SK-N-MC (cell line): Measurements from ENCODE around the gene RBMX.
"Not testable (repeated sequence)": the region's sequence is repeated elsewhere in the genome, so short reads cannot be mapped to it uniquely, and the experiment has no call there.

Source experiments
- DNase-seq: peaks from one replicate; pipeline ENCODE4 v3.0.0-alpha.2; 2011; ENCODE audit warnings: low read depth, low spot score
- H3K27ac ChIP-seq: fragments of 200-600 bp; sonication (generic); 2 replicates; pipeline ENCODE4 v1.5.1; 2016; ENCODE audit warnings: mixed run types
- H3K36me3 ChIP-seq: fragments of 200-600 bp; sonication (generic); 2 replicates; pipeline ENCODE4 v1.6.1; 2017; ENCODE audit warnings: antibody characterized with exemption, low read length, mixed read lengths; ENCODE audit not compliant: insufficient read depth
- H3K4me3 ChIP-seq: fragments of 200-600 bp; sonication (generic); 2 replicates; pipeline ENCODE4 v1.5.1; 2016
- H3K9ac ChIP-seq: fragments of 200-600 bp; sonication (generic); 2 replicates; pipeline ENCODE4 v1.8.0; 2017; ENCODE audit warnings: mixed run types, mixed read lengths; ENCODE audit not compliant: insufficient read length
- H3K9me3 ChIP-seq: fragments of 200-600 bp; sonication (generic); 2 replicates; pipeline ENCODE4 v1.6.1; 2017; ENCODE audit warnings: low read depth, mild to moderate bottlenecking, antibody characterized with exemption, low read length, moderate library complexity, mixed read lengths
- EZH2 ChIP-seq: fragments of 200-600 bp; sonication (generic); IDR thresholded peaks from one replicate; pipeline ENCODE4 v1.6.1; 2017; ENCODE audit warnings: antibody characterized with exemption
- FOXP2 ChIP-seq: optimal IDR thresholded peaks from 2 replicates; pipeline ENCODE3; 2011; ENCODE audit warnings: mild to moderate bottlenecking, moderate library complexity; ENCODE audit not compliant: insufficient read depth; ENCODE audit errors: extremely low read length, control extremely low read depth
- POLR2AphosphoS5 ChIP-seq: IDR thresholded peaks from 2 replicates; pipeline ENCODE4 v1.6.1; 2012; ENCODE audit warnings: mild to moderate bottlenecking, low read depth, low read length, borderline replicate concordance

Gene RBMX

GRCh38 chrX:136880452-136881013, at the start of gene RBMX:
RBMX (minus strand) TSS chrX:136880725; CDS start chrX:136879427, 1,298 bp downstream.
- DNase-seq, result peak; percentile 94
- H3K36me3 ChIP-seq, result peaks cover 43% of the 10 kb centered on the region
- TF ChIP-seq EZH2 (no peak), POLR2AphosphoS5 (peak; percentile 99)
- H3K9me3 ChIP-seq, result no peaks in the 10 kb centered on the region
- peak within 1 kb of the TSS; percentile 95 for H3K4me3 ChIP-seq
- H3K27ac ChIP-seq, result peak within 1 kb of the TSS; percentile 96
- peak within 1 kb of the TSS; percentile 99 for H3K9ac ChIP-seq

DNA sequence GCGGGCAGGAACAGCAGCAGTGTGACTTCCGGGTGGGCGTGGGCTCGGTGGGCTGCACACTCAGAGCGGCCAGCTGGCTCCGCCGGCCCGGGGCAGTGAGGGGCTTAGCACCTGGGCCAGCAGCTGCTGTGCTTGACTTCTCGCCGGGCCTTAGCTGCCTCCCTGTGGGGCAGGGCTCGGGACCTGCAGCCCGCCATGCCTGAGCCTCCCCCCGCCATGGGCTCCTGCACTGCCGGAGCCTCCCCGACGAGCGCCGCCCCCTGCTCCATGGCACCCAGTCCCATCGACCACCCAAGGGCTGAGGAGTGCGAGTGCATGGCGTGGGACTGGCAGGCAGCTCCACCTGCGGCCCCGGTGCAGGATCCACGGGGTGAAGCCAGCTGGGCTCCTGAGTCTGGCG, 40.9 kb upstream of the RBMX start:
- not testable (repeated sequence) for DNase-seq, H3K9ac ChIP-seq, H3K36me3 ChIP-seq, H3K9me3 ChIP-seq, H3K4me3 ChIP-seq, H3K27ac ChIP-seq

GRCh38 chrX:136920001-136920400, 39.5 kb upstream of the RBMX start:
- no peak overlapping the region for H3K4me3 ChIP-seq
- no peak overlapping the region for H3K27ac ChIP-seq
- H3K36me3 ChIP-seq, result peaks cover 6% of the 10 kb centered on the region; the same call in 1 of the 2 replicates
- no peak overlapping the region for H3K9ac ChIP-seq
- no peaks in the 10 kb centered on the region for H3K9me3 ChIP-seq
- no peak for DNase-seq
- TF ChIP-seq FOXP2 (no peak), POLR2AphosphoS5 (no peak), EZH2 (no peak)

DNA sequence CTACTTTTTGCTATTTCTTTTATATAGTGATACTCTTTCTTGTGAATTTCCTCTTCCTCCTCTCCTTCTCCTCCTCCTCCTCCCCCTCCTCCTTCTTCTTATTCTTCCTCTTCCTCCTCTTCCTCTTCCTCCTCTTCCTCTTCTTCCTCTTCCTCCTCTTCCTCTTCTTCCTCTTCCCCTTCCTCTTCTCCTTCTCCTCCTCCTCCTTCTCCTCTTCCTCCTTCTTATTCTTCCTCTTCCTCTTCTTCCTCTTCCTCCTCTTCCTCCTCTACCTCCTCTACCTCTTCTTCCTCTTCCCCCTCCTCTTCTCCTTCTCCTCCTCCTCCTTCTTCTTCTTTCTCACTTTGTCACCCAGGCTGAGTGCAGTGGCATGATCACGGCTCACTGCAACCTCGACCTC, 36.3 kb upstream of the RBMX start:
- no peak for DNase-seq
- Histone ChIP-seq H3K36me3 (no peaks in the 10 kb centered on the region), H3K9ac (no peak overlapping the region), H3K4me3 (no peak overlapping the region), H3K27ac (no peak overlapping the region), H3K9me3 (no peaks in the 10 kb centered on the region)
- TF ChIP-seq EZH2 (no peak), POLR2AphosphoS5 (no peak), FOXP2 (no peak)

DNA sequence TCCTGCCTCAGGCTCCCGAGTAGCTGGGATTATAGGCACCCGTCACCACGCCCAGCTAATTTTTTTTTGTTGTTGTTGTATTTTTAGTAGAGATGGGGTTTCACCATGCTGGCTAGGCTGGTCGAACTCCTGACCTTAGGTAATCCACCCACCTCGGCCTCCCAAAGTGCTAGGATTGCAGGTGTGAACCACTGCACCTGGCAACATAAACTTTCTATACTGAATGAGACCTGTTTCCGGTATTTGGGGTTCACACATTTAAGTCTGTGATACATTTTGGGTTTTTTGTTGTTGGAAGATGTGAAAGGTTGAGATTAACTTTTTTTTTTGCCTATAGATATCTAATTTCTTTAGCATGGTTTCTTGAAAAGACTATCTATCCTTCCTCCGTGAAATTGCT, 31.1 kb upstream of the RBMX start:
- not testable (repeated sequence) for H3K9me3 ChIP-seq, H3K36me3 ChIP-seq, H3K9ac ChIP-seq, DNase-seq
- peak overlapping the region; percentile 90 for H3K27ac ChIP-seq
- H3K4me3 ChIP-seq, result peak overlapping the region; percentile 84

- DNase-seq, result no peak
- TF ChIP-seq EZH2 (no peak), POLR2AphosphoS5 (no peak), FOXP2 (no peak)
- H3K9me3 ChIP-seq, result no peaks in the 10 kb centered on the region
- H3K36me3 ChIP-seq, result no peaks in the 10 kb centered on the region
- H3K4me3 ChIP-seq, result peak overlapping the region; percentile 84
- H3K9ac ChIP-seq, result peak overlapping the region; percentile 70
- H3K27ac ChIP-seq, result peak overlapping the region; percentile 90
Observed at GRCh38 chrX:136911253-136911652, 30.7 kb upstream of the RBMX start.

DNA sequence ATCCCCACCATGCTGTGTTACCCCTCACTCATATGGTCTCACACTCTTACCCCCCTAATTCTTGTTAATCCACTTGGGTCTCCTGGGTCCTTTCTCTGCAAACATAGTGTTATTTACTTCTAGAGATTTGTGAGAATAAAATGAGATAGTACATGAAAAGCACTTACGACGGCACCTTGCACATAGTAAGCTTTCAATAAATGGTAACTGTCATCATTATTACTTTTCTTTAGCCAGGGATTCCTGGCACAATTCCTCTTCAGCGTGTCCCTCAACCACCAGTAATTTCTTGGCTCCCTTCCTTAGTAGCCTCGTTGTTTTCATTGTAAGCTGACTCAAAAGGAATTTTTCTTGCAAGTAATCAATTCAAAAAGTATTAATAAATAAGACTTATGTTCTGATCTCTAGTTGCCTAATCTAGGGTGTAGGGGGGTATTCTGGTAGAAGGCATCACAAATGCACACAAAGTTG, 30.1 kb upstream of the RBMX start:
- Histone ChIP-seq H3K4me3 (peak overlapping the region; percentile 84), H3K27ac (peak overlapping the region; percentile 90), H3K36me3 (no peaks in the 10 kb centered on the region), H3K9ac (peak overlapping the region; percentile 70), H3K9me3 (no peaks in the 10 kb centered on the region)
- TF ChIP-seq EZH2 (no peak), FOXP2 (no peak), POLR2AphosphoS5 (no peak; the same call in 1 of the 2 replicates)
- DNase-seq, result no peak

GRCh38 chrX:136909706-136910564, 29.4 kb upstream of the RBMX start:
- Histone ChIP-seq H3K27ac (peak overlapping the region; percentile 90), H3K36me3 (no peaks in the 10 kb centered on the region), H3K4me3 (peak overlapping the region; percentile 88), H3K9ac (peak overlapping the region; percentile 82), H3K9me3 (no peaks in the 10 kb centered on the region)
- no peak for TF ChIP-seq FOXP2
- TF ChIP-seq EZH2, result no peak
- peak; percentile 49 for TF ChIP-seq POLR2AphosphoS5
- DNase-seq, result peak; percentile 91
